GM18870 (cell line): Measurements from ENCODE around the gene POLR3E.
A peak's percentile ranks its signal among the peaks of the same experiment; 100 is the strongest.
"Not testable (repeated sequence)": the region's sequence is repeated elsewhere in the genome, so short reads cannot be mapped to it uniquely, and the experiment has no call there.

Experiments
- ATAC-seq: cut with Tn5 transposase; IDR thresholded peaks from one replicate; pipeline ENCODE4 v1.9.1; 2021; ENCODE audit warnings: moderate library complexity; ENCODE audit not compliant: unreplicated experiment

POLR3E gene

DNA sequence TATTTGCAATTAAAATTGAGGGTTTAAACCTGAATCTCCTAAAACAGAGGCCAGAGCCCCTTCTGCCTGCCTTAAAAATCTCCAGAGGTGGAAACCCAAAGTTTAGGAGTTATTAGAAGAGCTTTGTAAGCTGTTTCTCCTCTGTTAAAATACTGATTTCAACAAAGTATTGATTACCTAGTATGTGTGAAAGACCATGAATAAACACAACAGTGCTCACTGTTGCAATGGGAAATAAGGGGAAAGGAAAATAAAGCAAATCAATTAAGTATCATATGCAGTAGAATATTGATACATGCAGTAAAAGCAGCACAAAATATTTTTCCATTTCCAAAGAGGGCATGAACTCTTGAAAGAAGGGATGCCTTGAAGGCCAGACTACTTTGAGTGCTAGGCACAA is 62.5 kb downstream of the POLR3E start:
- ATAC-seq = no peak

DNA sequence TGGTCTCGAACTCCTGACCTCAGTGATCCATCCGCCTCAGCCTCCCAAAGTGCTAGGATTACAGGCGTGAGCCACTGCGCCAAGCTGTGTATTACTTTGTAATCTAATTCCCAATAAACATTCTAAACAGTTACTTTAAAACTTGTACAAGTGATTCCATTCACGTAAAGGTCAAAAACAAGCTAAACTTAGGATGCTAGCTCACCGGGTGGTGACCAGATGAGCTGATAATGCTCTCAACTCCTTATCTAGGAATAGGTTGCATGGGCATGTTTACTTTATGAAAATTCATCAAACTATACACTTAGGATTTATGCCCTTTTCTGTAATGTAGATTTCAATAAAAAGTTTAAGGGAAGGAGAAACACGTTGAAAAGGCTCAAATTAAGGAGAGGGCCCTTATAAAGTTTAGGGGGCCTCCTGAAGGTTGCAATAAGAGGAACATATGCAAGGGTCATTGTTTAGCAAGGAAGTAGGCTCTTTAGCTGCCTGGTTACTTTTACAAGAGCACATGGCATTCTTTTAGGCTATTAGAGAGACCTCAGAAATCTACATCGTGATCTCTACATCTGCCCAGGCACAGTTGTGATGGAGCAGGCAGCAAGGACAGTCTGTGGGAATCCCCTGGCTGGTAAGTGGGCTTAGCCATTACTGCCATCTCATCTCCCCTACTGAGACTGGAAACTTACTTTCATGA is 63.9 kb downstream of the POLR3E start:
- no peak for ATAC-seq

DNA sequence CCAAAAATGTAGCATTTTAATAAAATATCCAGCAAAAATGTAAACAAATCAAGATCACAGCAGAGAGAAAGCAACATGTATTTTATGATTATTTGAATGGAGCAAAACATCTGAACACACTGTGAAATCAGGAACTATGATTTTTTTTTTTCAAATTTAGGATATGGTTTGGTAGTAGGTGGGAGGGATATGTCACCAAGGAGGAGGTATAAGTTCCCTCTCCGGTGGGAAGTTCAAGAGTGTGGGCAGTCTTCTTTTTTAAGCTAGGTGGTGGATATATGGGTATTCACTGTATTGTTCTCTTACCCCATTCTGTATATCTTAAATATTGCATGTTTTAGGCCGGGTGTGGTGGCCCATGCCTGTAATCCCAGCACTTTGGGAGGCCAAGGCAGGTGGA is 67.0 kb downstream of the POLR3E start:
- ATAC-seq = no peak

DNA sequence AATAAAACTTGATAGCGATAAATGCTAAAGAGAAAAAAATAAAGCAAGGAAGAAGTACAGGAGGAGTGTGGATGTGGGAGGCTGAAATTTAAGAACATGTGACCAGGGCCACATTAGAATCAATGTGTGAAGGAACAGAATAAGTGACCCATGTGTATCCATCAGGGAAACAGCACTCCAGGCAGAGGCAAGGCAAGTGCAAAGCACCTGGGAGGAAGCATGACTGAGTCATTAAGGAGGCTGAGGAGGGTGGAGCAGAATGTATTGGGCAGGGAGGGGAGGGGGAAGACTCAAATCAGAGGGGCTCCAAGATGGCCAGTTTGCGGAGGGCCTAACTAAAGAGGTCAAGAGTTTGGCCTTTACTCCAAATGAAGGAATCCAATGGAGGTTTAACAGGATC is 69.2 kb downstream of the POLR3E start:
- no peak for ATAC-seq

DNA sequence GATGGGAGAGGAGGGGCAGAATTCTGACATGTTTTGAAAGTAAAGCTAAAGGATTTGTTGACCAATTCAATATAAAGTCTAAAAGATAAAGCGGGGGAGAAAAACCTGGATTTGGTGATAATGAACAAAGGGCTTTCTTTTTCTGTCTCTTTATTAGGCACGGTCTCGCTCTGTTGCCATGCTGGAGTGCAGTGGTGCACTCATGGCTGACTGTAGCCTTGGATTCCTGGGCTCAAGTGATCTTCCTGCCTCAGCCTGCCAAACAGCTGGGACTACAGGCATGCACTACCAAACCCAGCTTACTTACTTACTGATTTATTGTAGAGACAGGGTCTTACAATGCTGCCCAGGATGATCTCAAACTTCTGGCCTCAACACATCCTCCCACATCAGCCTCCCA is 69.7 kb downstream of the POLR3E start:
- no peak for ATAC-seq

DNA sequence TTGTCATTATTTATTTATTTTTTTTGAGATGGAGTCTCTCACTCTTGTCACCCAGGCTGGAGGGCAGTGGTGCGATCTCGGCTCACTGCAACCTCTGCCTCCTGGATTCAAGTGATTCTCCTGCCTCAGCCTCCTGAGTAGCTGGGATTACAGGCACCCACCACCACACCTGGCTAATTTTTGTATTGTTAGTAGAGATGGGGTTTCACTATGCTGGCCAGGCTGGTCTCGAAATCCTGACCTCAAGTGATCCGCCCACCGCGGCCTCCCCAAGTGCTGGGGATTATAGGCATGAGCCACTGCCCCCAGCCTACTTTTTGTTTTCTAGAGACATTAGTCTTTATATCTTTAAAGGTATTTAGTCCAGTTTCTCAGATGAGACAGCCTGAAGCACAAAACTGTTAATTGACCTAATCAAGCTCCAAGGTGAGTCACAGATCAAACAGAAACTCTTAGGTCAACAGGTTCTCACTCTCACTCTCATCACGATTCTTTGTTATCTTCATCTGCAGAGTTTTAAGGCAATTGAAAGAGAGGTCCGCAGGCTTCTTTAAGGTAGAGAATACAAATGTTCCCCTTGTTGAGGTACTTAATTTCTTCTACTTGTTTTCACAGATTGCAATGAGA is 71.1 kb downstream of the POLR3E start:
- ATAC-seq = not testable (repeated sequence)

DNA sequence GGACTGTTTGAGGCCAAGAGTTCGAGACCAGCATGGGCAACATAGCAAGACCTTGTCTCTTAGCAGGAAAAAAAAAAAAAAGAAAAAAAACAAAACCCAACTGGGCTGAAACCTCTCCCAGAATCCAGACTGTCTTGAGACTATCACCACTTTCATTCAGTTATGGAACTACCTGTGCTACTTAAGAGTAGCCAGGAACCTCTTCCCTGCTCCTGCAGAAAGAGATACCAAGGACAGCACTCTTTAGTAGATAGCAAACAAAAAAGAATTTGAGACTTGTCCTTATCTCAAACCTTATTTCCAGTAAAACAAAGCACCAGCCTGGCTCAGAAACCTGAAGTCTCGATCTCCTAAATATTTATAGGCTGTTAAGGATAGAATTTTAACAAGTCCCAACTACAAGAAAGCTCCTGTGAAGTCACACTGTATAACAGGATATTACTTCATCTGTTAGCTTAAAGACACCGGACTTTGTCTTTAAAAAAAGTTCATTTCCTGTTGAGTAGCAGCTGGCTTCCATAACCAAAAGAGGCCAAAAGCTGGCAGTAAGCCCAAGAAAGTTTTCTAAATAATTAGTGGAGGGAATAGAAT is 72.1 kb downstream of the POLR3E start:
- no peak for ATAC-seq

DNA sequence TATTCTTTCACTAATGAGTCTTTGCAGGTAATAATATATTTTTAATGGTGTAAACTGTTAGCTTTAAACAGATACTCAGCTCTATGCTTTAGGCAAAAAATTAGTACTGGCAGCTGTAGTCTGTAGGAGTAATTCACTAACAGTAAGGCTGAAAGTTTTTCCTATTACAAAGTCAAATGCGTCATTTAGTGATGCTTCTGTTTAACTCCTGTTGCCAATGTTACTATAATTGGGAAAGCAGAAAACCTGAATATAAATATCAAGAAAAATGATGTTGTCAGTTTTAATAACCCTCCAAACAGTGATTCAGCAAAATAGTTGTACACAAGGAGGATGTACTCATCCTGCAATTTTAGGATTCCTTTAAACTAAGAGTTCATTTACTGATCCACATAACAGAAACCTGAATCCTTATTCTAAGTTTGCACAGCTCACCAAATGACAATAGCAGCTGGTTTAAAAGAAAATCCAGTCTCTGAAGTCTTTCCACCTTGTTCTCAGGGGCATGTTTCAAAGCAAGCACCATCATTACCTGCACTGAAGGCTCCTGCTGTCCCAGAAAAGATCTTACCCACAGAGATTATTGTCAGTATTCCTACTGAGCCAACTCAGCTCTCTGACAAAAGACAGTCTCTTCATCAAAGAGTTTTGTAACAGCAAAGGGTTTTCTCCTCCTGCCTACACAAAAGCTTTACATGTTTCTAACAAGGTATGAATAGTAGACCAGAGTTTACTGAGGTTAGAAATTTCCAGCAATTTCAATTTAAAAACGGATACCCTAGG is 73.0 kb downstream of the POLR3E start:
- no peak for ATAC-seq

DNA sequence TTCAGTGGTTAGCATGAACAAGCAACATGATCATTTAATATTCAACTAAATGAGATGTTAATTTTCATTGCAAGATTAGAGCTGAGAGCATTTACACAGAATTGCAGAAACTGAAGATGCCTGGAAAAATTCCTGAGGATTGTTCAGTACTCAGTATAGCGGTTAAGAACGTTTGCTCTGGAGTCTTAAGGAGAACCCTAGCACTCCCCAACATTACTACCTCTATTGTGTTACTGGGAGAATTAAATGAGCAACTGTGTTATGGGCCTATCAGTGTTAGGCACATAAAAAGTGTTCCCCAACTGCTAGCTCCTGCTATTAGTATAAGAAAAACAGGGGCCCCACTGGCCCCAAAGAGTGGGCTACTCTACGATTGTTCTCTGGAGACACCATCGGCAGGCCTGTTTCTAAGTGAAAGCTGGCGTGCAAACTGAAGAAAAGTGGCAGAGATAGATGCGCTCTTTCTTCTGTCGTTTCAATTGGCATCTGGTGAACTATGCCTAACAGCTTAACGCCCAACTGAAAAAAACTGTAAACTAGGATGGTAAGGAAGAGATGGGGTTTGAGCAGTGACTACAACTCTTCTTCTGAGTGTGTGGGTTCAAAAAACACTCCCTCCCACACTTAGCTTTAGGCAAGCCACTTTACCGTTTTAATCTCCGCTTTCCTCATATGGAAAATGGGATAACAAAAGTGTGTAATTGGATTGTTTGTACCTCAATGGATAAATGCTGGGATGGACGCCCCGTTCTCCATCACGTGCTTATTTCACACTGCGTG is 75.9 kb downstream of the POLR3E start:
- ATAC-seq = no peak

DNA sequence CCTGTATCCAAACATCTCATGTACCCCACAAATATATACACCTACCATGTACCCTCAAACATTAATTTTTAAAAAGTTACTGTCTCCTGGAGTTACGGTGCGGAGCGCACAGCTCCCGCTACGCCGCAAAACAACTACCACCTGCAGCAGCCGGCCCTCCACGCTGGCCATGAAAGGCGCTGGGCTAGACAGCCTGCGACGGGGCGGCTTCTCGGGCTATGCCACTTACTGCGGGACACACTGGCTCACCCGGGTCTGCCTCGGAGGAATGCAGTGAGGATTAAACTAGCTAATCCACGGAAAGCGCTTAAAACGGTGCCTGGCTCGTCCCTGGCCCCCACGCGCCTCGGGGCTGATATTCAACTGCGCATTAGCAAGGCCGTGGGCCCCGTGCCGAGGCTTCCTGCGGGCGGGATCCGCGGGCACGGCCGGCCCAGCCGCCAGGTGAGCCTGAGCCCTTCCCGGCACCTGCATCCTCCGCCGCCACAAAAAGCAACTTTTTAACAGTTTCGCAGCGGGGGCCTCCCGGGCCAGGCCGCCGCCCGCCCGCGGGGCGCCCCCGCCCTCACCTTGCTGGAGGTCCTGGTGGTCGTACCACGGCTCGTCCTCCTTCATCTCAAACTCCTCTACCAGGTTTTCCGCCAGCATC is 76.6 kb downstream of the POLR3E start:
- peak; percentile 7 for ATAC-seq

DNA sequence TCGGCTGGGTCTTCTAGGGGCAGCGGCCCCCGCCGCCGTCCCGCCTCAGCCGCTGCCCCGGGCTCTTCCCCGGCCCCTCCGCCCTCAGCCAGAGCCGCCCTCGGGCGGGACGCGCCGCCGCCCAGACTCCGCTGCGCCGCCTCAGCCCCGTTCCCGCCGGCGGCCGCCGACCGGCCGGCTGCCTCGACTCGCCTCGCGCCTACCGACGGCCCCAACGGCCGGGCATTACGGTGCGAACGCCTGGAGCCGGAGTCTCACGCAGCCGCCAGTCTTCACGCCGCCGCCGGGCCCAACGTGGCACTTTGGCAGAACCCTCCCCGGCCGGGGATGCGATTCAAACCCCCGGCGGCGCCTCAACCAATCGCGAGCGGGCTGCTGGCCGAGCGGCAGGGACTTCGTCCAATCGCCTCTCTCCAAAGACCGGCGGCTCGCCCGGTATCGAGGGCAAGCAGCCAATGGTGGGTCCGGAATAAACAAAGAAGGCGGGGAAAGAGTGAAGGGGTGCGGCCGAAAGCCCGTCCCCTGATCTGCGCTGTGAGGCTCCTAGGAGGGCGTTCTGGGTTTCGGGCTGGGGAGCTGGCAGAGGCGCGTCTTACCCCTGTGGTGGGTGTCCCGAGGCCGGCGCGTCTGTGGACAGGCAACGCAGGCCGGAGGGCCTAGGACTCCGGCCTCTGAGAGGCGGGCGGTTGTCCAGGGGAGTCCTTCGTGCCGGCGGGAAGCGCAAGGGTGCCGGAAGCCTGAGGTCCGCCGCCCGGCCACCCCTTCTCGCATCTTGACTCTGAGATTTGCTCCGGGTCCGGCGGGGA is 77.3 kb downstream of the POLR3E start, which contains the start of gene CDR2:
Gene CDR2 (minus strand): TSS at position 309 of the 806 bp plus-strand sequence. CDS start 310 bp downstream, outside the sequence.
- peak; percentile 81 for ATAC-seq

DNA sequence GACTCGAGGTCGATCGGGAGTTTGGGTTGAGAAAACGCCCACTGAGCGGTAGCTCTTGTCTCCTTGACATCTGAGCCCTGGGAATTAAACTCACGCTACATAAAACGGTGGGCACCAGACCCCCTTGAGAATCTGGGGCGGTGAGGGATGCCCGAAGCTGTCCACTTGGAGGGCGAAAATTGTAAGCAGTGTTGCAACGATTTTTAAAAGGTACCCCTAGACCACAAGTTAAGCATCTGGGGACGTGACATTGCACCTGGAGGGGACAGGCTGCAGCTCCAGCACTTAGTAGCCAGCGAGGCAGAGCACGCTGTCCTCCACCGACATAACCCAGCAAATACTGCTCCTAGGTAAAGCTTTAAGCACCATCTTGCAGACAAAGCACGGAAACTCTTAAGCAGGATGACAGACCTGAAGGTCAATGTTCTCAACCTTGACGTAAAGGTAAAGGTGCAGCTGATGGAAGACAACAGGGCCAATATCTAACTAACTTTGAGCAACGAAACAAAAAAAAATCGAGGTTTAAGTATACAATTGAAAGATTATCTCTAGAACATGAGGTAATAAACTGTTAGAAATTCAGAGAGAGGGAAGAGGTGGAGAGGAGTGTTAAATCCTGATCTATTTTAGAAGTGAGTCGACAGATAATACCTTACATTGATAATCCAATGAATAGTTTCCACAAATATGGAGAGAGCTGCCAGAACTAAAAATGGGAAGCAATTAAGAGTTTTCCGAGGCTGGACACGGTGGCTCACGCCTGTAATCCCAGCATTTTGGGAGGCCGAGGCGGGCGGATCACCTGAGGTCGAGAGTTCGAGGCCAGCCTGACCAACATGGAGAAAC is 78.1 kb downstream of the POLR3E start:
- no peak for ATAC-seq

DNA sequence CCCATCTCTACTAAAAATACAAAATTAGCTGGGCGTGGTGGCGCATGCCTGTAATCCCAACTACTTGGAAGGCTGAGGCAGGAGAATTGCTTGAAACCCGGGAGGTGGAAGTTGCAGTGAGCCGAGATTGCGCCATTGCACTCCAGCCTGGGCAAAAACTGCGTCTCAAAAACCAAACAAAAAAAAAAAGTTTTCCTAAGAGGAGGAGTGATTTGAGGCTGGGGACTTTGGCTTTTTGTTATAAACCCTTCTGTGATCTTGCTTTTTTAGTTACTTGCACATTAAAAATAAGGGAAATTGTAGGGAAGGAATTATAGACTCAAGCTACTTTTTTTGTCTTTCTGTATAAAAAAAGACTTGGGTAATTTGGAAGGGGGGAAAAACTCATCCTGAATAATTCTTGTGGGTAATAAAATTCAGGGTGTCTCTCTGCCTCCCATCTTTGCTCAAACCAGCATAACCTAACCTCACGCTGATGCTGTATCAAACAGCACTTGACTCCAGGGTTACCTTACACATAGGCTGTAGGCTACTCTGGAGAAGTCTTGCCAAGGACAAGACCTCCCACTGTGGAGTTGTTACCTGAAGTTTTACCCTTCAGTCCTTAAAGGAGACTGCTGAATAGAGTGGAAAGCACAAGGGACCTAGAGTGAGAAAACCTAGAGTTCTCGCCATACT is 78.9 kb downstream of the POLR3E start:
- no peak for ATAC-seq

DNA sequence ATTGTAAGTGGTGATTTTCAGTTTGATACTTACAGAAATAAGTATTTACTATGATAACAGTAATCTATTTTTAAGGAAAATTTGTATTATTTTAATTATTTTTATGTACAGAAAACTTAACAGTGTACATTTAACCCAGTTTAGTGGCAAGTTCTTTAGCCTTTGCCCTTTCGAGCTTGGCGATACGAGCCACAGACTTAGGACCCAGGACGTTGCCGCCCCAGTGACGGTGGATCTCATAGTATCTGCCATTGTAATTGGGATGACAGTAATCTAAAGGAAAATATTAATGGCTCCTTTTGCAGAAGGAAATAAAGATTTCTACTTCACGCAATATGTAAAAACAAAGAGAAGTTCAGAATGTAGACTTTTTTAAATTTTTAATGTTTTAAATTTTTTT is 82.4 kb downstream of the POLR3E start:
- no peak for ATAC-seq

DNA sequence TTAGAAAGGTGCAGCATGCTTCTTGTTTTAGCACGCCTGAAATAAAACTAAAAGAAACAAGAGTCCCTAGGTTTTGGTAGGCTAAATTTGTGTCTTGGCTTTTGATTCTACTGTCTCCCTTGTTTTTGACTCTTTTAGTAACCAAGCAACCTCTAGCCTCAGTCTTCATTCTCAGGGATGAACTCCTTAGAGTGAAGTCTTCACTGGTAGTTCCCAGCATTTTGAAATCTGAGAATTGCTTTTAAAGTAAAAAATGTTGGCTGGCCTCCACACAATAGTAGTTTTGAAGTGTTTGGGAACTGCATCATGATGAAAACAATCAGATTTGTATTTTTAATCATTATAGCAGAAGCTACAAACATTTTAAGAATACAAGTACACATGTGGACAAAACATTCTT is 83.3 kb downstream of the POLR3E start:
- ATAC-seq = no peak

DNA sequence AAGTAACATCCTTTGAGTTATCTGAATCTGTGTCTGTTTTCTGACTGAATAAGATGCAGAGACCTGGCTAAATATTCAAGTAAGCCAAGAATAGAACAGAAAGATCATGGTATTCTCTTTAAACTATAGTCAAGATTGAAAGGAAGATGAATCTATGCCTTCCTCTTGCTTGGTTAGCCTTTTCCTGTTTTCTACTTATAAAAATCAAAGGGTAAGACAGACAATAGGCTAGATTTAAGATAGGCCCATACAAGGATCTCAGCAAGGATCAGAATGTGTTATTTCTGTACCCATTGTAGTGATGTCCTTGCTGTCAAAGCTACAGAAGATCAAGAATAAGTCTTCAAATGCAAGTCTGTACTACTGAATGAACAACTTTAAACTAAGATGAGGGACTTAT is 84.2 kb downstream of the POLR3E start:
- ATAC-seq = no peak

DNA sequence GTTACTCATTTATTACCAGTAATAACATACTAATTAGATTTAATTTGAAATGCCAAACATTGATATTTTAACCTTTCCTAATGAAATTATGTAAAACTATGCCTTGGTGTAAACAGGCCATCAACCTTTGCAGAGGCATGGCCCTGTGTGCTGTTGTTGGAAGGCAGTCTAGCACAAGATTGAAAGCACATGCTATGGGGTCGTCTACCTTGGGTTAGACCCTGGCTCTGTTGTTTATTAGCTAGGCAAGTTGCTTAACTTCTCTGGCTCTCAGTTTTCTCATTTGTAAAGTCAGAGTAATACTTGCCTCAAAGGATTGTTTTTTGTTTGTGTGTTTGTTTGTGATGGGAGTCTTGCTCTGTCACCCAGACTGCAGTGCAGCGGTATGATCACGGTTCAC is 86.6 kb downstream of the POLR3E start:
- ATAC-seq = no peak
